K562 treated with DMSO at 1 percent for 24 hours (cell line): ENCODE measurements around the gene TSPAN2. TPM values are rescaled to one million over a fixed set of nuclear protein-coding genes. Genes with fewer than 3 reads are reported as not detected.

Source experiments
- total RNA-seq: library from RNA; unstranded; fragments of 300-600 nt; gene quantifications from 2 replicates; pipeline ENCODE4 v1.2.3, GENCODE V29; 2022; ENCODE audit warnings: low read depth; ENCODE audit not compliant: insufficient read depth

The TSPAN2 gene
- total RNA-seq: not detected in 2 replicates

GRCh38 chr1:115089420-115090185 lies at the start of gene TSPAN2:
Gene TSPAN2, minus strand, starts transcription at chr1:115089503. Its CDS starts 71 bp downstream, at chr1:115089432.

GRCh38 chr1:115029526-115029925 lies 59.8 kb downstream of the TSPAN2 start, which contains the start of gene TSHB:
Gene TSHB, plus strand, starts transcription at chr1:115029826. Its CDS starts 3,537 bp downstream, at chr1:115033363.

Other genes starting within 250 kb of the TSPAN2 start
- not detected in 2 replicates for gene SYCP1, start 234.6 kb downstream of the TSPAN2 start, total RNA-seq
- not detected in 2 replicates for gene TSHB, start 59.7 kb downstream of the TSPAN2 start, total RNA-seq
- gene NGF, start 248.7 kb upstream of the TSPAN2 start, total RNA-seq: not detected in 2 replicates